ENCODE data around the gene TLK2. TPM values are rescaled to one million over a fixed set of nuclear protein-coding genes. Genes with fewer than 3 reads are reported as not detected.
"Not testable (repeated sequence)": the region's sequence is repeated elsewhere in the genome, so short reads cannot be mapped to it uniquely, and the experiment has no call there.

The TLK2 gene
- total RNA-seq, 2 experiments from 2014 or later: 24.8 to 26.8 TPM

GRCh38 chr17:62516376-62516775, 37.8 kb downstream of the TLK2 start:
- H3K9me3 Mint-ChIP-seq; intact Hi-C loops (cut with micrococcal nuclease); H3K27ac Mint-ChIP-seq; DNase-seq; H3K4me3 Mint-ChIP-seq; POLR2A ChIA-PET; H3K27me3 Mint-ChIP-seq; CTCF ChIA-PET; ATAC-seq: not testable (repeated sequence)
- peaks cover 18% of the 10 kb centered on the region for H3K4me1 Mint-ChIP-seq (ENCODE audit: low read depth)
- H3K36me3 Mint-ChIP-seq (ENCODE audit: low read depth): peaks cover 18% of the 10 kb centered on the region

- ATAC-seq; H3K4me1 Mint-ChIP-seq (ENCODE audit: low read depth); H3K9me3 Mint-ChIP-seq; H3K4me3 Mint-ChIP-seq; H3K27ac Mint-ChIP-seq; intact Hi-C loops (cut with micrococcal nuclease); POLR2A ChIA-PET; H3K27me3 Mint-ChIP-seq; CTCF ChIA-PET; DNase-seq: not testable (repeated sequence)
- peaks cover 14% of the 10 kb centered on the region for H3K36me3 Mint-ChIP-seq (ENCODE audit: low read depth)
Observed at GRCh38 chr17:62521295-62521694, 42.7 kb downstream of the TLK2 start.

- DNase-seq; POLR2A ChIA-PET; H3K27me3 Mint-ChIP-seq; intact Hi-C loops (cut with micrococcal nuclease); ATAC-seq; H3K4me3 Mint-ChIP-seq; CTCF ChIA-PET; H3K27ac Mint-ChIP-seq; H3K4me1 Mint-ChIP-seq (ENCODE audit: low read depth); H3K9me3 Mint-ChIP-seq: not testable (repeated sequence)
- peaks cover 17% of the 10 kb centered on the region for H3K36me3 Mint-ChIP-seq (ENCODE audit: low read depth)
Observed at GRCh38 chr17:62524077-62524476, 45.5 kb downstream of the TLK2 start.

GRCh38 chr17:62525317-62525716, 46.7 kb downstream of the TLK2 start:
- H3K27ac Mint-ChIP-seq: peak overlapping the region; percentile 34
- H3K4me3 Mint-ChIP-seq; intact Hi-C loops (cut with micrococcal nuclease); POLR2A ChIA-PET; H3K4me1 Mint-ChIP-seq (ENCODE audit: low read depth); ATAC-seq; DNase-seq; H3K27me3 Mint-ChIP-seq; CTCF ChIA-PET; H3K9me3 Mint-ChIP-seq: not testable (repeated sequence)
- peaks cover 16% of the 10 kb centered on the region for H3K36me3 Mint-ChIP-seq (ENCODE audit: low read depth)

GRCh38 chr17:62530936-62531335, 52.3 kb downstream of the TLK2 start:
- intact Hi-C loops (cut with micrococcal nuclease); H3K27ac Mint-ChIP-seq; DNase-seq; H3K4me3 Mint-ChIP-seq; ATAC-seq; H3K27me3 Mint-ChIP-seq; H3K9me3 Mint-ChIP-seq; CTCF ChIA-PET; POLR2A ChIA-PET: not testable (repeated sequence)
- H3K4me1 Mint-ChIP-seq (ENCODE audit: low read depth): peaks cover 14% of the 10 kb centered on the region
- peaks cover 20% of the 10 kb centered on the region for H3K36me3 Mint-ChIP-seq (ENCODE audit: low read depth)

GRCh38 chr17:62536557-62536956, 57.9 kb downstream of the TLK2 start:
- CTCF ChIA-PET; DNase-seq; ATAC-seq; H3K4me3 Mint-ChIP-seq; H3K9me3 Mint-ChIP-seq; H3K4me1 Mint-ChIP-seq (ENCODE audit: low read depth); intact Hi-C loops (cut with micrococcal nuclease); H3K27ac Mint-ChIP-seq; POLR2A ChIA-PET; H3K27me3 Mint-ChIP-seq: not testable (repeated sequence)
- peaks cover 22% of the 10 kb centered on the region for H3K36me3 Mint-ChIP-seq (ENCODE audit: low read depth)

GRCh38 chr17:62541073-62541472, 62.4 kb downstream of the TLK2 start:
- DNase-seq; H3K27ac Mint-ChIP-seq; H3K27me3 Mint-ChIP-seq; H3K9me3 Mint-ChIP-seq; H3K4me1 Mint-ChIP-seq (ENCODE audit: low read depth); H3K4me3 Mint-ChIP-seq; POLR2A ChIA-PET; ATAC-seq; intact Hi-C loops (cut with micrococcal nuclease); CTCF ChIA-PET: not testable (repeated sequence)
- H3K36me3 Mint-ChIP-seq (ENCODE audit: low read depth): peaks cover 39% of the 10 kb centered on the region

- H3K4me3 Mint-ChIP-seq, CTCF ChIA-PET: not testable (repeated sequence)
- peaks cover 34% of the 10 kb centered on the region for H3K36me3 Mint-ChIP-seq (ENCODE audit: low read depth)
Observed at GRCh38 chr17:62543278-62543775, 64.7 kb downstream of the TLK2 start.

GRCh38 chr17:62546066-62546465, 67.4 kb downstream of the TLK2 start:
- H3K27ac Mint-ChIP-seq; H3K27me3 Mint-ChIP-seq; CTCF ChIA-PET; H3K9me3 Mint-ChIP-seq; DNase-seq; ATAC-seq; H3K4me3 Mint-ChIP-seq; intact Hi-C loops (cut with micrococcal nuclease): not testable (repeated sequence)
- H3K36me3 Mint-ChIP-seq (ENCODE audit: low read depth): peaks cover 24% of the 10 kb centered on the region
- POLR2A ChIA-PET: interaction anchor here (0.6 kb wide), 1 partner anchor 116 kb away, joined by 3 read pairs; no protein-coding TSS in a partner anchor
- peaks cover 11% of the 10 kb centered on the region for H3K4me1 Mint-ChIP-seq (ENCODE audit: low read depth)

More at GRCh38 chr17:62543278-62543775, 64.7 kb downstream of the TLK2 start:
- ATAC-seq; H3K27me3 Mint-ChIP-seq; H3K9me3 Mint-ChIP-seq; DNase-seq; POLR2A ChIA-PET; intact Hi-C loops (cut with micrococcal nuclease): not testable (repeated sequence)
- H3K4me1 Mint-ChIP-seq (ENCODE audit: low read depth): peaks cover 15% of the 10 kb centered on the region
- peak overlapping the region; percentile 21 for H3K27ac Mint-ChIP-seq
